ENCODE measurements around the gene TMEM144. TPM values are rescaled to one million over a fixed set of nuclear protein-coding genes. Genes with fewer than 3 reads are reported as not detected.

Gene TMEM144
- total RNA-seq, 1 donor from 2014 or later: 7.6 TPM

GRCh38 chr4:158172261-158173258, 37.7 kb upstream of the TMEM144 start, which contains the start of gene GASK1B:
TSS of gene GASK1B (minus strand) at chr4:158173025. CDS start at chr4:158171375, 1,650 bp downstream.
- Histone ChIP-seq H3K4me3 (ENCODE audit: insufficient read depth, low read depth, low read length) (peak within 1 kb of the TSS; percentile 55), H3K9me3 (ENCODE audit: insufficient read depth, low read depth, low read length) (no peaks in the 10 kb centered on the region), H3K4me1 (ENCODE audit: insufficient read depth, low read length) (peaks cover 15% of the 10 kb centered on the region), H2AFZ (ENCODE audit: low read depth, low read length) (peak within 1 kb of the TSS; percentile 70), H3K27me3 (ENCODE audit: insufficient read depth, low read length) (no peaks in the 10 kb centered on the region), H3K9ac (ENCODE audit: low read length) (peak within 1 kb of the TSS; percentile 78), H4K20me1 (ENCODE audit: insufficient read depth, low read length) (no peaks in the 10 kb centered on the region), H3K27ac (ENCODE audit: low read depth, low read length) (peak within 1 kb of the TSS; percentile 47), H3K4me2 (ENCODE audit: low read length) (peak within 1 kb of the TSS; percentile 80), H3K36me3 (ENCODE audit: insufficient read depth, low read length) (no peaks in the 10 kb centered on the region), H3K79me2 (ENCODE audit: insufficient read depth, low read length) (peaks cover 7% of the 10 kb centered on the region)
- TF ChIP-seq EZH2 (IDR thresholded peaks at IDR 0.05; ENCODE audit: insufficient read depth, low read length) (no peak), CTCF (IDR thresholded peaks at IDR 0.05; ENCODE audit: insufficient read depth, low read depth, low read length) (peak; percentile 69)
- Mint-ChIP-seq H3K4me1 (ENCODE audit: low read depth, unreplicated experiment) (peaks cover 24% of the 10 kb centered on the region), H3K27ac (ENCODE audit: unreplicated experiment) (peak within 1 kb of the TSS; percentile 59), H3K36me3 (ENCODE audit: low read depth, unreplicated experiment) (peaks cover 2% of the 10 kb centered on the region), H3K4me3 (ENCODE audit: unreplicated experiment) (peak within 1 kb of the TSS; percentile 78), H3K27me3 (ENCODE audit: low read depth, unreplicated experiment) (no peaks in the 10 kb centered on the region), H3K9me3 (ENCODE audit: unreplicated experiment) (no peaks in the 10 kb centered on the region)
- DNase-seq (ENCODE audit: low read depth) (peak; percentile 79), FAIRE-seq (peak; percentile 74)

- Histone ChIP-seq H3K4me3 (ENCODE audit: insufficient read depth, low read depth, low read length) (no peak overlapping the region), H3K79me2 (ENCODE audit: insufficient read depth, low read length) (peaks cover under 1% of the 10 kb centered on the region), H3K4me2 (ENCODE audit: low read length) (peak overlapping the region; percentile 6), H3K27ac (ENCODE audit: low read depth, low read length) (no peak overlapping the region), H3K9me3 (ENCODE audit: insufficient read depth, low read depth, low read length) (no peaks in the 10 kb centered on the region), H4K20me1 (ENCODE audit: insufficient read depth, low read length) (no peaks in the 10 kb centered on the region), H3K36me3 (ENCODE audit: insufficient read depth, low read length) (no peaks in the 10 kb centered on the region), H3K4me1 (ENCODE audit: insufficient read depth, low read length) (peaks cover 9% of the 10 kb centered on the region), H3K27me3 (ENCODE audit: insufficient read depth, low read length) (no peaks in the 10 kb centered on the region), H3K9ac (ENCODE audit: low read length) (no peak overlapping the region), H2AFZ (ENCODE audit: low read depth, low read length) (no peak overlapping the region)
- Mint-ChIP-seq H3K9me3 (ENCODE audit: unreplicated experiment) (no peaks in the 10 kb centered on the region), H3K27ac (ENCODE audit: unreplicated experiment) (peak overlapping the region; percentile 20), H3K36me3 (ENCODE audit: low read depth, unreplicated experiment) (peaks cover 2% of the 10 kb centered on the region), H3K4me1 (ENCODE audit: low read depth, unreplicated experiment) (peaks cover 15% of the 10 kb centered on the region), H3K27me3 (ENCODE audit: low read depth, unreplicated experiment) (no peaks in the 10 kb centered on the region), H3K4me3 (ENCODE audit: unreplicated experiment) (no peak overlapping the region)
- TF ChIP-seq CTCF (IDR thresholded peaks at IDR 0.05; ENCODE audit: insufficient read depth, low read depth, low read length) (no peak), EZH2 (IDR thresholded peaks at IDR 0.05; ENCODE audit: insufficient read depth, low read length) (no peak)
- FAIRE-seq (no peak), DNase-seq (ENCODE audit: low read depth) (peak; percentile 60)
These were observed 34.2 kb upstream of the TMEM144 start for GRCh38 chr4:158176108-158176507.
